Skeletal muscle tissue (tissue), 4 donors: Measurements from ENCODE around the gene XPR1. TPM values are rescaled to one million over a fixed set of nuclear protein-coding genes. Genes with fewer than 3 reads are reported as not detected.

Experiments
- H3K27ac ChIP-seq: one replicate; pipeline ENCODE4 v1.7.0; 2013; ENCODE audit warnings: mild to moderate bottlenecking, low read depth, low read length, inconsistent platforms
- H3K27me3 ChIP-seq, 3 donors: one replicate each; pipeline ENCODE4 v1.7.0; 2013; ENCODE audit warnings: low read length in 3 of 3; ENCODE audit not compliant: control insufficient read depth in 3 of 3, insufficient read depth in 3 of 3
- H3K36me3 ChIP-seq, 3 donors: one replicate each; pipeline ENCODE4 v1.7.0; 2013; ENCODE audit warnings: low read length in 3 of 3; ENCODE audit not compliant: control insufficient read depth in 3 of 3, insufficient read depth in 3 of 3
- H3K4me1 ChIP-seq, 3 donors: one replicate each; pipeline ENCODE4 v1.7.0; 2013; ENCODE audit warnings: low read length in 3 of 3, mild to moderate bottlenecking in 3 of 3; ENCODE audit not compliant: control insufficient read depth in 3 of 3, insufficient read depth in 3 of 3
- H3K4me3 ChIP-seq, 3 donors: one replicate each; pipeline ENCODE4 v1.7.0; 2013; ENCODE audit warnings: low read length in 3 of 3
- H3K9ac ChIP-seq, 3 donors: one replicate each; pipeline ENCODE4 v1.7.0; 2013; ENCODE audit warnings: low read length in 3 of 3, mild to moderate bottlenecking in 3 of 3, moderate library complexity in 2 of 3, low read depth in 1 of 3
- H3K9me3 ChIP-seq, 3 donors: one replicate each; pipeline ENCODE4 v1.7.0; 2013; ENCODE audit warnings: low read length in 3 of 3; ENCODE audit not compliant: control insufficient read depth in 3 of 3
- total RNA-seq: library from RNA; depleted of rRNA; stranded (reverse); fragments of >200 nt; gene quantifications from one replicate; pipeline ENCODE4 v1.2.3, GENCODE V29; 2014
- donor health status: Osteomylitis.

Gene XPR1
- total RNA-seq, 1 donor from 2014 or later, result 13.0 TPM

- no peaks in the 10 kb centered on the region for H3K36me3 ChIP-seq
These were observed 287.4 kb downstream of the XPR1 start for GRCh38 chr1:180919183-180919700.

GRCh38 chr1:180920193-180920592, 288.4 kb downstream of the XPR1 start:
- Histone ChIP-seq H3K4me3 (no peak overlapping the region), H3K9ac (no peak overlapping the region), H3K27ac (no peak overlapping the region), H3K36me3 (no peaks in the 10 kb centered on the region), H3K4me1 (peaks cover 0 to 2% (median under 1%) of the 10 kb centered on the region in 3 donors), H3K27me3 (no peaks in the 10 kb centered on the region), H3K9me3 (no peaks in the 10 kb centered on the region)

More at GRCh38 chr1:180919183-180919700, 287.4 kb downstream of the XPR1 start:
- no peaks in the 10 kb centered on the region for H3K9me3 ChIP-seq
- H3K27ac ChIP-seq, result no peak overlapping the region
- peaks cover 0 to under 1% (median 0%) of the 10 kb centered on the region in 3 donors for H3K27me3 ChIP-seq
- peaks cover 0 to 2% (median 0%) of the 10 kb centered on the region in 3 donors for H3K4me1 ChIP-seq
- H3K9ac ChIP-seq, result no peak overlapping the region
- H3K4me3 ChIP-seq, result no peak overlapping the region

DNA sequence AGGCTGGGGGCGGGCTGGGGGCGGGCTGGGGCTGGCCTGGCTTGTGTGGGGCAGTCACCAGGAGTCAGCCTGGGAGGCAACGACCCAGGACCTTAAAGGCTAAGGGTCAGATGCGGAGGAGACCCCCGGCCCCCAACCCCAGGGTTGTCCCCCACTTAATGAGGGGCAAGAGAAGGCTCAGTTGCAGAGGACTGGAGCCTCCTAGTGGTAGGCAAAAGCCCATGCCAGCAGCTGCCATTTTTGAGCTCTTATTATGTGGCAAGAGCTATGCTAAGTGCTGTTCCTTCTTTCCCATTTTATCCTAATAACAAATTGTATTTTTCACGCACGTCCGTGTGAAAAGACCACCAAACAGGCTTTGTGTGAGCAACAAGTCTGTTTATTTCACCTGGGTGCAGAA, 288.9 kb downstream of the XPR1 start:
- Histone ChIP-seq H3K27me3 (no peaks in the 10 kb centered on the region), H3K4me1 (peaks cover 4 to 7% (median 5%) of the 10 kb centered on the region in 3 donors), H3K36me3 (no peaks in the 10 kb centered on the region), H3K9me3 (no peaks in the 10 kb centered on the region), H3K27ac (no peak overlapping the region), H3K4me3 (no peak overlapping the region), H3K9ac (no peak overlapping the region)

DNA sequence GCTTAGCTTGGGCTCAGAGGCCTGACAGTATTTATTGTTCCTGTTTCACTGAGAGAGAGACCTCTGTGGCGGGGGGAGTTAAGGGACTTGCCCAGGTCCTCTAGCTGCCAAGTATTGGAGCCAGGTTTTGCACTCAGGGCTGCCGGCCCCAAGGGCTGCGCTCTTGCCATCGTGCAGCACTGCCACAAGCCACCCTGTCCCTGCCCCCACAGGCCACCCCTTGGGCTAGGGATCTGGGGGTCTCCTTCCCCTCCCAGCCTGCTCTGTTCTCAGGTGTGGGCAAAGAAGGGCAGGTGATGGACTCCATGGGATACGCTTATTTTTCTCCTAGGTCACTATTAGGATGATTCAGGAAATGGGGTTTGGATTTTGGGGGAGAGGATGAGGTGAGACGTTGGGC, 289.6 kb downstream of the XPR1 start:
- H3K4me1 ChIP-seq, result peaks cover 11 to 14% (median 12%) of the 10 kb centered on the region in 3 donors
- H3K27ac ChIP-seq, result no peak overlapping the region
- no peak overlapping the region for H3K4me3 ChIP-seq
- no peaks in the 10 kb centered on the region for H3K27me3 ChIP-seq
- H3K9ac ChIP-seq, result no peak overlapping the region
- H3K36me3 ChIP-seq, result no peaks in the 10 kb centered on the region
- no peaks in the 10 kb centered on the region for H3K9me3 ChIP-seq

GRCh38 chr1:180921891-180922630, 290.2 kb downstream of the XPR1 start:
- H3K36me3 ChIP-seq, result no peaks in the 10 kb centered on the region
- H3K27ac ChIP-seq, result no peak overlapping the region
- H3K27me3 ChIP-seq, result no peaks in the 10 kb centered on the region
- H3K9me3 ChIP-seq, result no peaks in the 10 kb centered on the region
- no peak overlapping the region for H3K9ac ChIP-seq
- peaks cover 18 to 21% (median 19%) of the 10 kb centered on the region in 3 donors for H3K4me1 ChIP-seq
- no peak overlapping the region for H3K4me3 ChIP-seq

DNA sequence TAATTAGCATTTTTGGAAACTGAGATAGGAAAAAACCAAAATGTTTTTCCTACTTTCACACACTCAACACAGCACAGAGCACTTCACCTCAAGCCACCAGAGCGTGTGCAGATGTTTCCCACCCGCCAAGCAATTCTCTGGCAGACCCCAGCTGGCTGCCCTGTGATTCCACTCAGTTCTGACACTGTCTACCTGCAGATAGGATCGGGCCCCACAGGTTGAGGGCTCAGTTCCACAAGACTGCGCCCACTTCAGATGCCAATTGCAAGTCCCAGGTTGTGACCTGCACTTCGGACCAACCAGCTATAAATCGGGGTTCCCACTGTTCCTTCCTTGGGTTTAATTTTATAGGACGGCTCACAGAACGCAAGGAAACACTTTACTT, 290.8 kb downstream of the XPR1 start:
- Histone ChIP-seq H3K27me3 (no peaks in the 10 kb centered on the region), H3K4me3 (no peak overlapping the region), H3K9ac (no peak overlapping the region), H3K9me3 (no peaks in the 10 kb centered on the region), H3K4me1 (peaks cover 22 to 26% (median 24%) of the 10 kb centered on the region in 3 donors), H3K27ac (no peak overlapping the region), H3K36me3 (no peaks in the 10 kb centered on the region)

- Histone ChIP-seq H3K4me1 (peaks cover 22 to 30% (median 29%) of the 10 kb centered on the region in 3 donors), H3K36me3 (no peaks in the 10 kb centered on the region), H3K9me3 (no peaks in the 10 kb centered on the region), H3K27me3 (no peaks in the 10 kb centered on the region), H3K4me3 (no peak overlapping the region), H3K27ac (no peak overlapping the region), H3K9ac (no peak overlapping the region)
These were observed 291.4 kb downstream of the XPR1 start for GRCh38 chr1:180923021-180923841.

DNA sequence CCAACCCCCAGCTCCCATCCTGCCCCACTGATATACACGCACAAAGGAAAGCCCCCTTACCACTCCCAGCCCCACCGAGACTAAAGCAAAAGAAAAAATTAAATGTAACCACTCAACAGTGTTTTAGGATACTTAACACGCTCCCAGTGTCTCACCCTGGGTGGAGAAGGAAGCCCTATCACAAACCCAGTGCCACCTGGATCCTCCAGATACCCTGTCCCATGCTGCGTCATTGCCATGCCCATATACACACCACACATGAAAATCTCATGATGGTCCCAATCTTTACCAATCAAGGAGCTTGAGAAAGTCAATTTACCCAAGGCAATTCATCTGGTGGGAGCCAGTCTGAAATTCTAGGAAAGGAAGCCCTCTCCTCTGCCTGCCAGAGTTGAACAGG, 292.1 kb downstream of the XPR1 start:
- no peak overlapping the region for H3K27ac ChIP-seq
- no peaks in the 10 kb centered on the region for H3K9me3 ChIP-seq
- peaks cover 22 to 33% (median 30%) of the 10 kb centered on the region in 3 donors for H3K4me1 ChIP-seq
- H3K9ac ChIP-seq, result no peak overlapping the region
- no peak overlapping the region for H3K4me3 ChIP-seq
- H3K27me3 ChIP-seq, result no peaks in the 10 kb centered on the region
- peaks cover 0 to 2% (median 0%) of the 10 kb centered on the region in 3 donors for H3K36me3 ChIP-seq

GRCh38 chr1:180924939-180925338, 293.1 kb downstream of the XPR1 start:
- Histone ChIP-seq H3K27me3 (peaks cover 0 to 5% (median 0%) of the 10 kb centered on the region in 3 donors), H3K9ac (no peak overlapping the region), H3K9me3 (no peaks in the 10 kb centered on the region), H3K36me3 (peaks cover 0 to 8% (median 2%) of the 10 kb centered on the region in 3 donors), H3K4me1 (peaks cover 22 to 33% (median 30%) of the 10 kb centered on the region in 3 donors), H3K27ac (no peak overlapping the region), H3K4me3 (no peak overlapping the region)
